Body of pancreas (tissue), 4 donors: Measurements from ENCODE around the gene MFSD1. TPM values are rescaled to one million over a fixed set of nuclear protein-coding genes. Genes with fewer than 3 reads are reported as not detected.

ENCODE experiments used
- ATAC-seq: fragments of 150-250 bp; one replicate; pipeline ENCODE4 v1.9.1; 2016
- DNase-seq, 4 donors: peaks; one replicate each; pipeline ENCODE4 v3.0.0-alpha.2; 2019
- H3K27ac ChIP-seq, 4 donors: fragments of 200-600 bp; sonication (generic); 1 replicate in 3 of 4; 2 replicates in 1 of 4; pipeline versions ENCODE4 v1.5.1 to v1.6.1; 2016 to 2019; ENCODE audit warnings: mild to moderate bottlenecking in 1 of 4, mixed read lengths in 1 of 4, moderate library complexity in 1 of 4
- H3K27me3 ChIP-seq, 2 donors: fragments of 200-600 bp; sonication (generic); one replicate each; pipeline ENCODE4 v1.6.0; 2016; ENCODE audit warnings: mild to moderate bottlenecking in 1 of 2
- H3K36me3 ChIP-seq, 2 donors: fragments of 200-600 bp; sonication (generic); replicated peaks in 1 of 2; 2 replicates each; pipeline ENCODE4 v1.5.1; 2016; ENCODE audit warnings: low read depth in 2 of 2; ENCODE audit not compliant: insufficient read depth in 1 of 2
- H3K4me1 ChIP-seq: fragments of 200-600 bp; sonication (generic); one replicate; pipeline ENCODE4 v1.6.0; 2016
- H3K4me3 ChIP-seq, 2 donors: fragments of 200-600 bp; sonication (generic); 1 replicate in 1 of 2; 2 replicates in 1 of 2; pipeline ENCODE4 v1.5.1; 2016 to 2019
- H3K9me3 ChIP-seq, 3 donors: fragments of 200-600 bp; sonication (generic); 1 replicate in 2 of 3; 2 replicates in 1 of 3; pipeline ENCODE4 v1.5.1; 2016
- CTCF ChIP-seq, 7 experiments: fragments of 450-650 bp in 4 of 7; fragments of 200-600 bp in 3 of 7; sonication (generic) in 3 of 7; IDR thresholded peaks; one replicate each; pipeline ENCODE4 v1.5.1; 2016 to 2019; ENCODE audit warnings: antibody characterized with exemption in 7 of 7
- POLR2A ChIP-seq, 3 donors: fragments of 450-650 bp; IDR thresholded peaks; one replicate each; pipeline ENCODE4 v1.6.1; 2016; ENCODE audit warnings: antibody characterized with exemption in 3 of 3, mild to moderate bottlenecking in 2 of 3
- WGBS, 2 donors: methylation state at CpG; one replicate each; pipeline ENCODE4 v1.1.5; 2017; 5-methylcytosine and 5-hydroxymethylcytosine counted together
- intact Hi-C: fragments of 100-400 bp; cut with DNase I; formaldehyde crosslinking; loops from one replicate; pipeline ENCODE4 v1.15.1; 2023
- total RNA-seq, 2 donors: library from RNA; depleted of rRNA; stranded (reverse); fragments of >200 nt; gene quantifications; one replicate each; pipeline ENCODE4 v1.1.0, GENCODE V29; 2016

Gene MFSD1
- total RNA-seq, 2 donors from 2014 or later = 33.3 to 54.2 TPM

- Histone ChIP-seq H3K36me3 (no peaks in the 10 kb centered on the region), H3K9me3 (no peaks in the 10 kb centered on the region), H3K4me3 (no peak overlapping the region), H3K27ac (no peak overlapping the region), H3K27me3 (no peaks in the 10 kb centered on the region), H3K4me1 (no peaks in the 10 kb centered on the region)
- intact Hi-C loops = loop anchor here (5.0 kb wide), 1 partner anchor 413 kb away; no protein-coding TSS in a partner anchor
- ATAC-seq = no peak
- TF ChIP-seq CTCF (IDR thresholded peaks at IDR 0.05) (no peak), POLR2A (IDR thresholded peaks at IDR 0.05) (no peak)
- 24 to 25% methylated on average over 3 of the region's 3 CpGs for WGBS, 2 donors
- DNase-seq = no peak
Measured at GRCh38 chr3:158849757-158850156, 47.9 kb downstream of the MFSD1 start.

GRCh38 chr3:158859362-158859761 is 57.5 kb downstream of the MFSD1 start:
- H3K27ac ChIP-seq = no peak overlapping the region
- no peak overlapping the region for H3K4me3 ChIP-seq
- TF ChIP-seq CTCF (IDR thresholded peaks at IDR 0.05) = no peak
- TF ChIP-seq POLR2A (IDR thresholded peaks at IDR 0.05) = no peak
- 73 to 84% methylated on average over 3 of the region's 3 CpGs for WGBS, 2 donors
- H3K9me3 ChIP-seq = no peaks in the 10 kb centered on the region
- no peaks in the 10 kb centered on the region for H3K4me1 ChIP-seq
- DNase-seq (no peak), ATAC-seq (no peak)
- H3K27me3 ChIP-seq = no peaks in the 10 kb centered on the region
- intact Hi-C loops = no loop called here
- H3K36me3 ChIP-seq = no peaks in the 10 kb centered on the region

GRCh38 chr3:158863247-158863646 is 61.4 kb downstream of the MFSD1 start:
- Histone ChIP-seq H3K36me3 (no peaks in the 10 kb centered on the region), H3K27ac (no peak overlapping the region), H3K4me1 (no peaks in the 10 kb centered on the region), H3K4me3 (no peak overlapping the region), H3K27me3 (no peaks in the 10 kb centered on the region), H3K9me3 (no peaks in the 10 kb centered on the region)
- TF ChIP-seq POLR2A (IDR thresholded peaks at IDR 0.05) (no peak), CTCF (IDR thresholded peaks at IDR 0.05) (no peak)
- intact Hi-C loops = no loop called here
- no peak for DNase-seq
- WGBS, 2 donors = 85 to 86% methylated on average over 2 of the region's 2 CpGs
- ATAC-seq = no peak

GRCh38 chr3:158864492-158864891 is 62.6 kb downstream of the MFSD1 start:
- no peaks in the 10 kb centered on the region for H3K36me3 ChIP-seq
- no peaks in the 10 kb centered on the region for H3K4me1 ChIP-seq
- DNase-seq = no peak
- no peak overlapping the region for H3K27ac ChIP-seq
- H3K27me3 ChIP-seq = no peaks in the 10 kb centered on the region
- 59 to 69% methylated on average over 6 of the region's 6 CpGs for WGBS, 2 donors
- no peak for TF ChIP-seq CTCF (IDR thresholded peaks at IDR 0.05)
- TF ChIP-seq POLR2A (IDR thresholded peaks at IDR 0.05) = no peak
- H3K9me3 ChIP-seq = no peaks in the 10 kb centered on the region
- no peak for ATAC-seq
- no peak overlapping the region for H3K4me3 ChIP-seq
- intact Hi-C loops = no loop called here

- intact Hi-C loops = no loop called here
- H3K27ac ChIP-seq = no peak overlapping the region
- no peaks in the 10 kb centered on the region for H3K36me3 ChIP-seq
- DNase-seq (no peak), ATAC-seq (no peak)
- H3K27me3 ChIP-seq = no peaks in the 10 kb centered on the region
- no peaks in the 10 kb centered on the region for H3K9me3 ChIP-seq
- no peaks in the 10 kb centered on the region for H3K4me1 ChIP-seq
- no peak overlapping the region for H3K4me3 ChIP-seq
- TF ChIP-seq CTCF (IDR thresholded peaks at IDR 0.05) = no peak
Measured at GRCh38 chr3:158875700-158876099, 73.8 kb downstream of the MFSD1 start.

Other genes with a start within 250 kb of the MFSD1 start
- gene MLF1, start 230.9 kb upstream of the MFSD1 start, total RNA-seq = 1 to 10 TPM; 4.3 to 8.3 TPM
- 10 to 100 TPM; 25.4 to 53.7 TPM for gene GFM1, start 157.5 kb upstream of the MFSD1 start, total RNA-seq
- 10 to 100 TPM in 1 of 2 donors, 1 to 10 TPM in 1; 3.3 to 14.0 TPM for gene LXN, start 129.4 kb upstream of the MFSD1 start, total RNA-seq
- gene RARRES1, start 69.6 kb upstream of the MFSD1 start, total RNA-seq = 10 to 100 TPM in 1 of 2 donors, 1 to 10 TPM in 1; 3.0 to 18.4 TPM